Ectodermal cell (in vitro differentiated cells): Measurements from ENCODE around the gene NSD1.

Experiments
- H3K27ac ChIP-seq: 2 replicates; pipeline ENCODE4 v1.7.0; 2013; ENCODE audit warnings: mild to moderate bottlenecking, low read depth, low read length; ENCODE audit not compliant: insufficient read depth, poor library complexity, severe bottlenecking
- H3K27me3 ChIP-seq: 2 replicates; pipeline ENCODE4 v1.7.0; 2013; ENCODE audit warnings: mild to moderate bottlenecking, low read length; ENCODE audit not compliant: insufficient read depth, control insufficient read depth, poor library complexity, severe bottlenecking
- H3K36me3 ChIP-seq: one replicate; pipeline ENCODE4 v1.7.0; 2013; ENCODE audit warnings: low read length; ENCODE audit not compliant: control insufficient read depth, insufficient read depth
- H3K4me1 ChIP-seq: one replicate; pipeline ENCODE4 v1.7.0; 2013; ENCODE audit warnings: low read length; ENCODE audit not compliant: control insufficient read depth, insufficient read depth
- H3K4me3 ChIP-seq: 2 replicates; pipeline ENCODE4 v1.7.0; 2013; ENCODE audit warnings: low read depth, low read length, control low read depth; ENCODE audit not compliant: insufficient read depth
- H3K9me3 ChIP-seq: 2 replicates; pipeline ENCODE4 v1.7.0; 2013; ENCODE audit warnings: mild to moderate bottlenecking, low read length, moderate library complexity; ENCODE audit not compliant: control insufficient read depth
- WGBS, 2 experiments: methylation state at CpG; one replicate each; pipeline ENCODE4 v1.1.7; 2013; ENCODE audit warnings: missing lambda C conversion rate in 2 of 2; 5-methylcytosine and 5-hydroxymethylcytosine counted together

NSD1 gene

GRCh38 chr5:177098120-177098469, 35.5 kb upstream of the NSD1 start:
- Histone ChIP-seq H3K9me3 (no peaks in the 10 kb centered on the region), H3K4me1 (peaks cover 20% of the 10 kb centered on the region), H3K36me3 (no peaks in the 10 kb centered on the region), H3K4me3 (no peak overlapping the region), H3K27me3 (no peaks in the 10 kb centered on the region), H3K27ac (no peak overlapping the region)
- 94 to 95% methylated on average over 6 of the region's 6 CpGs for WGBS, 2 experiments

- no peak overlapping the region for H3K4me3 ChIP-seq
- H3K4me1 ChIP-seq, result peaks cover 20% of the 10 kb centered on the region
- peak overlapping the region; percentile 53 for H3K27ac ChIP-seq
- H3K27me3 ChIP-seq, result no peaks in the 10 kb centered on the region
- 77 to 82% methylated on average over 18 of the region's 18 CpGs for WGBS, 2 experiments
- H3K36me3 ChIP-seq, result no peaks in the 10 kb centered on the region
- no peaks in the 10 kb centered on the region for H3K9me3 ChIP-seq
Measured at GRCh38 chr5:177098470-177099141, 35.0 kb upstream of the NSD1 start.

- Histone ChIP-seq H3K4me1 (peaks cover 17% of the 10 kb centered on the region), H3K36me3 (no peaks in the 10 kb centered on the region), H3K9me3 (no peaks in the 10 kb centered on the region), H3K27ac (no peak overlapping the region), H3K27me3 (no peaks in the 10 kb centered on the region), H3K4me3 (no peak overlapping the region)
- WGBS, 2 experiments, result 51 to 53% methylated on average over 13 of the region's 13 CpGs
Measured at GRCh38 chr5:177099422-177100093, 34.0 kb upstream of the NSD1 start.

- no peaks in the 10 kb centered on the region for H3K36me3 ChIP-seq
- H3K4me3 ChIP-seq, result no peak overlapping the region
- 89 to 91% methylated on average over 6 of the region's 6 CpGs for WGBS, 2 experiments
- peaks cover 16% of the 10 kb centered on the region for H3K4me1 ChIP-seq
- H3K27ac ChIP-seq, result no peak overlapping the region
- no peaks in the 10 kb centered on the region for H3K9me3 ChIP-seq
- H3K27me3 ChIP-seq, result no peaks in the 10 kb centered on the region
Measured at GRCh38 chr5:177100714-177101121, 32.9 kb upstream of the NSD1 start.

GRCh38 chr5:177103523-177104253, 29.9 kb upstream of the NSD1 start:
- H3K27me3 ChIP-seq, result no peaks in the 10 kb centered on the region
- no peak overlapping the region for H3K27ac ChIP-seq
- H3K9me3 ChIP-seq, result no peaks in the 10 kb centered on the region
- WGBS, 2 experiments, result 73 to 78% methylated on average over 9 of the region's 9 CpGs
- H3K4me3 ChIP-seq, result no peak overlapping the region
- no peaks in the 10 kb centered on the region for H3K36me3 ChIP-seq
- H3K4me1 ChIP-seq, result peaks cover 11% of the 10 kb centered on the region

- H3K27ac ChIP-seq, result no peak overlapping the region
- H3K9me3 ChIP-seq, result no peaks in the 10 kb centered on the region
- no peaks in the 10 kb centered on the region for H3K27me3 ChIP-seq
- 82 to 83% methylated on average over 24 of the region's 24 CpGs for WGBS, 2 experiments
- H3K4me1 ChIP-seq, result peaks cover 4% of the 10 kb centered on the region
- no peaks in the 10 kb centered on the region for H3K36me3 ChIP-seq
- H3K4me3 ChIP-seq, result no peak overlapping the region
Measured at GRCh38 chr5:177105691-177106476, 27.7 kb upstream of the NSD1 start.

GRCh38 chr5:177107159-177107558, 26.4 kb upstream of the NSD1 start:
- Histone ChIP-seq H3K27ac (no peak overlapping the region), H3K4me1 (peaks cover 4% of the 10 kb centered on the region), H3K9me3 (no peaks in the 10 kb centered on the region), H3K36me3 (no peaks in the 10 kb centered on the region), H3K27me3 (no peaks in the 10 kb centered on the region), H3K4me3 (no peak overlapping the region)
- 92 to 94% methylated on average over 4 of the region's 4 CpGs for WGBS, 2 experiments

GRCh38 chr5:177109810-177110209, 23.8 kb upstream of the NSD1 start:
- WGBS, 2 experiments, result 92 to 94% methylated on average over 9 of the region's 9 CpGs
- no peaks in the 10 kb centered on the region for H3K27me3 ChIP-seq
- H3K36me3 ChIP-seq, result no peaks in the 10 kb centered on the region
- H3K4me3 ChIP-seq, result no peak overlapping the region
- no peaks in the 10 kb centered on the region for H3K9me3 ChIP-seq
- H3K27ac ChIP-seq, result no peak overlapping the region
- H3K4me1 ChIP-seq, result peaks cover 4% of the 10 kb centered on the region

- H3K9me3 ChIP-seq, result no peaks in the 10 kb centered on the region
- no peaks in the 10 kb centered on the region for H3K4me1 ChIP-seq
- H3K36me3 ChIP-seq, result no peaks in the 10 kb centered on the region
- no peak overlapping the region for H3K4me3 ChIP-seq
- H3K27ac ChIP-seq, result no peak overlapping the region
- H3K27me3 ChIP-seq, result no peaks in the 10 kb centered on the region
- 42 to 47% methylated on average over 12 of the region's 12 CpGs for WGBS, 2 experiments
Measured at GRCh38 chr5:177111720-177112394, 21.7 kb upstream of the NSD1 start.
